Vagina (tissue), 2 donors: ENCODE measurements around the gene DCDC2C.

Source experiments
- POLR2A ChIP-seq, 2 donors: fragments of 450-650 bp; IDR thresholded peaks; one replicate each; pipeline ENCODE4 v1.6.1; 2017; ENCODE audit warnings: antibody characterized with exemption in 2 of 2, mild to moderate bottlenecking in 2 of 2, moderate library complexity in 2 of 2
- POLR2AphosphoS5 ChIP-seq, 2 donors: sonication (generic); formaldehyde crosslinking; IDR thresholded peaks; one replicate each; pipeline ENCODE4 v1.9.0; 2017; ENCODE audit warnings: antibody characterized with exemption in 2 of 2, mild to moderate bottlenecking in 2 of 2, low read depth in 1 of 2; ENCODE audit not compliant: insufficient read depth in 1 of 2
- TF ChIP-seq, protein P1 (sequence below), 3 experiments: fragments of 450-650 bp in 2 of 3; fragments of 200-600 bp in 1 of 3; sonication (generic) in 1 of 3; IDR thresholded peaks; one replicate each; pipeline ENCODE4 v1.5.1; 2017 to 2019; ENCODE audit warnings: antibody characterized with exemption in 3 of 3, mild to moderate bottlenecking in 2 of 3, moderate library complexity in 2 of 3

- TF ChIP-seq POLR2A (IDR thresholded peaks at IDR 0.05) (no peak), POLR2AphosphoS5 (IDR thresholded peaks at IDR 0.05; ENCODE audit: insufficient read depth in 1 of 2, low read depth in 1 of 2) (no peak)
- TF ChIP-seq, protein P1, sequence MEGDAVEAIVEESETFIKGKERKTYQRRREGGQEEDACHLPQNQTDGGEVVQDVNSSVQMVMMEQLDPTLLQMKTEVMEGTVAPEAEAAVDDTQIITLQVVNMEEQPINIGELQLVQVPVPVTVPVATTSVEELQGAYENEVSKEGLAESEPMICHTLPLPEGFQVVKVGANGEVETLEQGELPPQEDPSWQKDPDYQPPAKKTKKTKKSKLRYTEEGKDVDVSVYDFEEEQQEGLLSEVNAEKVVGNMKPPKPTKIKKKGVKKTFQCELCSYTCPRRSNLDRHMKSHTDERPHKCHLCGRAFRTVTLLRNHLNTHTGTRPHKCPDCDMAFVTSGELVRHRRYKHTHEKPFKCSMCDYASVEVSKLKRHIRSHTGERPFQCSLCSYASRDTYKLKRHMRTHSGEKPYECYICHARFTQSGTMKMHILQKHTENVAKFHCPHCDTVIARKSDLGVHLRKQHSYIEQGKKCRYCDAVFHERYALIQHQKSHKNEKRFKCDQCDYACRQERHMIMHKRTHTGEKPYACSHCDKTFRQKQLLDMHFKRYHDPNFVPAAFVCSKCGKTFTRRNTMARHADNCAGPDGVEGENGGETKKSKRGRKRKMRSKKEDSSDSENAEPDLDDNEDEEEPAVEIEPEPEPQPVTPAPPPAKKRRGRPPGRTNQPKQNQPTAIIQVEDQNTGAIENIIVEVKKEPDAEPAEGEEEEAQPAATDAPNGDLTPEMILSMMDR (IDR thresholded peaks at IDR 0.05): no peak
Measured at GRCh38 chr2:3749201-3749600, 45.8 kb downstream of the DCDC2C start.
